H9 (cell line): ENCODE results near the gene PPP1R14C. TPM values are rescaled to one million over a fixed set of nuclear protein-coding genes. Genes with fewer than 3 reads are reported as not detected.

Experiments used
- DNase-seq: peaks from one replicate; pipeline ENCODE4 v3.0.0-alpha.2; 2017
- H2AFZ ChIP-seq: one replicate; pipeline ENCODE4 v1.6.1; 2013; ENCODE audit warnings: mild to moderate bottlenecking, low read length, control low read depth, moderate library complexity
- H2AK5ac ChIP-seq: 2 replicates; pipeline ENCODE4 v1.6.1; 2013; ENCODE audit warnings: low read length, control low read depth, mixed read lengths; ENCODE audit not compliant: insufficient read length
- H2BK120ac ChIP-seq: one replicate; pipeline ENCODE4 v1.6.1; 2013; ENCODE audit warnings: low read depth, mild to moderate bottlenecking, low read length, control low read depth, inconsistent platforms; ENCODE audit not compliant: poor library complexity, severe bottlenecking
- H2BK12ac ChIP-seq: 2 replicates; pipeline ENCODE4 v1.6.1; 2013; ENCODE audit warnings: low read length, control low read depth, mixed read lengths, low read depth; ENCODE audit not compliant: insufficient read length
- H2BK15ac ChIP-seq: 2 replicates; pipeline ENCODE4 v1.6.1; 2013; ENCODE audit warnings: low read depth, low read length, control low read depth
- H2BK20ac ChIP-seq: one replicate; pipeline ENCODE4 v1.6.1; 2013; ENCODE audit warnings: low read depth, mild to moderate bottlenecking, low read length, control low read depth, inconsistent platforms; ENCODE audit not compliant: poor library complexity, severe bottlenecking
- H2BK5ac ChIP-seq: 2 replicates; pipeline ENCODE4 v1.6.1; 2013; ENCODE audit warnings: low read length, control low read depth, mixed read lengths; ENCODE audit not compliant: insufficient read length
- H3K14ac ChIP-seq: 2 replicates; pipeline ENCODE4 v1.6.1; 2013; ENCODE audit warnings: low read length, control low read depth; ENCODE audit not compliant: insufficient read depth
- H3K18ac ChIP-seq: 2 replicates; pipeline ENCODE4 v1.6.1; 2013; ENCODE audit warnings: low read depth, mild to moderate bottlenecking, mixed read lengths, low read length, control low read depth; ENCODE audit not compliant: insufficient read length
- H3K23ac ChIP-seq: 2 replicates; pipeline ENCODE4 v1.6.1; 2013; ENCODE audit warnings: low read length, control low read depth, mixed read lengths, low read depth; ENCODE audit not compliant: insufficient read length
- H3K23me2 ChIP-seq: 2 replicates; pipeline ENCODE4 v1.6.1; 2013; ENCODE audit warnings: low read depth, mild to moderate bottlenecking, mixed read lengths, low read length, control low read depth; ENCODE audit not compliant: insufficient read length, poor library complexity, severe bottlenecking
- H3K27ac ChIP-seq: 2 replicates; pipeline ENCODE4 v1.5.1; 2013; ENCODE audit warnings: low read length, control low read depth, mixed read lengths, low read depth; ENCODE audit not compliant: insufficient read length
- H3K27me3 ChIP-seq: 2 replicates; pipeline ENCODE4 v1.6.1; 2013; ENCODE audit warnings: low read length, control low read depth, inconsistent platforms; ENCODE audit not compliant: insufficient read depth
- H3K4ac ChIP-seq: 2 replicates; pipeline ENCODE4 v1.6.1; 2013; ENCODE audit warnings: low read depth, mild to moderate bottlenecking, control low read depth, inconsistent platforms, low read length, moderate library complexity
- H3K4me1 ChIP-seq: 2 replicates; pipeline ENCODE4 v1.6.1; 2013; ENCODE audit warnings: low read length, control low read depth, inconsistent platforms; ENCODE audit not compliant: insufficient read depth
- H3K4me2 ChIP-seq: 2 replicates; pipeline ENCODE4 v1.6.1; 2013; ENCODE audit warnings: low read length, control low read depth, mixed read lengths; ENCODE audit not compliant: insufficient read length, insufficient read depth
- H3K56ac ChIP-seq: 2 replicates; pipeline ENCODE4 v1.6.1; 2013; ENCODE audit warnings: low read depth, mild to moderate bottlenecking, mixed read lengths, low read length, control low read depth; ENCODE audit not compliant: insufficient read length
- H3K79me1 ChIP-seq: 2 replicates; pipeline ENCODE4 v1.6.1; 2013; ENCODE audit warnings: low read depth, mild to moderate bottlenecking, moderate library complexity, low read length, control low read depth, inconsistent platforms; ENCODE audit not compliant: insufficient read depth, poor library complexity, severe bottlenecking
- H3K79me2 ChIP-seq: 2 replicates; pipeline ENCODE4 v1.6.1; 2013; ENCODE audit warnings: low read length, control low read depth, inconsistent platforms; ENCODE audit not compliant: insufficient read depth
- H3K9ac ChIP-seq: 2 replicates; pipeline ENCODE4 v1.6.1; 2013; ENCODE audit warnings: low read length, control low read depth, mixed read lengths; ENCODE audit not compliant: insufficient read length; ENCODE audit errors: extremely low read depth
- H3K9me3 ChIP-seq: one replicate; pipeline ENCODE4 v1.6.1; 2013; ENCODE audit warnings: low read depth, low read length, inconsistent platforms; ENCODE audit not compliant: control insufficient read depth
- H3T11ph ChIP-seq: one replicate; pipeline ENCODE4 v1.6.1; 2013; ENCODE audit warnings: mild to moderate bottlenecking, low read length, control low read depth, inconsistent platforms
- H4K20me1 ChIP-seq: one replicate; pipeline ENCODE4 v1.6.1; 2013; ENCODE audit not compliant: control insufficient read depth, insufficient read length, insufficient read depth
- H4K5ac ChIP-seq: 2 replicates; pipeline ENCODE4 v1.6.1; 2013; ENCODE audit warnings: low read depth, mild to moderate bottlenecking, mixed read lengths, low read length, control low read depth; ENCODE audit not compliant: insufficient read length
- H4K8ac ChIP-seq: replicated peaks from 2 replicates; pipeline ENCODE4 v1.6.1; 2013; ENCODE audit warnings: low read length, control low read depth, mixed read lengths, low read depth; ENCODE audit not compliant: insufficient read length
- H4K91ac ChIP-seq: 2 replicates; pipeline ENCODE4 v1.6.1; 2013; ENCODE audit warnings: low read depth, mild to moderate bottlenecking, moderate library complexity, mixed read lengths, low read length, control low read depth; ENCODE audit not compliant: insufficient read length
- H3K27ac Mint-ChIP-seq, 3 experiments: 2 replicates in 2 of 3; 3 replicates in 1 of 3; pipeline ENCODE4 v1.8.0; 2020 to 2021; ENCODE audit warnings: mixed read lengths in 3 of 3, mild to moderate bottlenecking in 1 of 3, moderate library complexity in 1 of 3
- H3K27me3 Mint-ChIP-seq: 2 replicates; pipeline ENCODE4 v1.8.0; 2021; ENCODE audit warnings: low read depth, mild to moderate bottlenecking, moderate library complexity, mixed read lengths
- H3K36me3 Mint-ChIP-seq, 3 experiments: 2 replicates in 2 of 3; 3 replicates in 1 of 3; pipeline ENCODE4 v1.8.0; 2020 to 2021; ENCODE audit warnings: low read depth in 3 of 3, mixed read lengths in 3 of 3; ENCODE audit not compliant: insufficient read depth in 1 of 3
- H3K4me1 Mint-ChIP-seq, 2 experiments: 2 replicates each; pipeline ENCODE4 v1.8.0; 2020; ENCODE audit warnings: mixed read lengths in 2 of 2
- H3K4me3 Mint-ChIP-seq, 2 experiments: 2 replicates in 1 of 2; 3 replicates in 1 of 2; pipeline ENCODE4 v1.8.0; 2020 to 2021; ENCODE audit warnings: mild to moderate bottlenecking in 2 of 2, mixed read lengths in 2 of 2, moderate library complexity in 1 of 2
- H3K9me3 Mint-ChIP-seq, 2 experiments: 2 replicates in 1 of 2; 3 replicates in 1 of 2; pipeline ENCODE4 v1.8.0; 2020; ENCODE audit warnings: mild to moderate bottlenecking in 2 of 2, mixed read lengths in 2 of 2, moderate library complexity in 1 of 2
- WGBS: extraction: QIAGEN DNeasy Blood & Tissue Kit; methylation state at CpG from one replicate; pipeline ENCODE4 v1.1.7; 2013; ENCODE audit warnings: missing lambda C conversion rate, low lambda C conversion rate, mixed read lengths; ENCODE audit not compliant: insufficient read length; ENCODE audit errors: extremely low coverage; 5-methylcytosine and 5-hydroxymethylcytosine counted together
- total RNA-seq: library from RNA; stranded (reverse); gene quantifications from 2 replicates; pipeline ENCODE4 v1.2.1, GENCODE V29; 2021
- TF ChIP-seq, protein P1 (sequence below): fragments of 200-600 bp; sonication (generic); conservative IDR thresholded peaks from 3 replicates; pipeline ENCODE4 v1.8.0; 2021; ENCODE audit warnings: antibody characterized with exemption, mild to moderate bottlenecking

The PPP1R14C gene
- total RNA-seq, 1 experiment from 2014 or later = 0.37 TPM

DNA sequence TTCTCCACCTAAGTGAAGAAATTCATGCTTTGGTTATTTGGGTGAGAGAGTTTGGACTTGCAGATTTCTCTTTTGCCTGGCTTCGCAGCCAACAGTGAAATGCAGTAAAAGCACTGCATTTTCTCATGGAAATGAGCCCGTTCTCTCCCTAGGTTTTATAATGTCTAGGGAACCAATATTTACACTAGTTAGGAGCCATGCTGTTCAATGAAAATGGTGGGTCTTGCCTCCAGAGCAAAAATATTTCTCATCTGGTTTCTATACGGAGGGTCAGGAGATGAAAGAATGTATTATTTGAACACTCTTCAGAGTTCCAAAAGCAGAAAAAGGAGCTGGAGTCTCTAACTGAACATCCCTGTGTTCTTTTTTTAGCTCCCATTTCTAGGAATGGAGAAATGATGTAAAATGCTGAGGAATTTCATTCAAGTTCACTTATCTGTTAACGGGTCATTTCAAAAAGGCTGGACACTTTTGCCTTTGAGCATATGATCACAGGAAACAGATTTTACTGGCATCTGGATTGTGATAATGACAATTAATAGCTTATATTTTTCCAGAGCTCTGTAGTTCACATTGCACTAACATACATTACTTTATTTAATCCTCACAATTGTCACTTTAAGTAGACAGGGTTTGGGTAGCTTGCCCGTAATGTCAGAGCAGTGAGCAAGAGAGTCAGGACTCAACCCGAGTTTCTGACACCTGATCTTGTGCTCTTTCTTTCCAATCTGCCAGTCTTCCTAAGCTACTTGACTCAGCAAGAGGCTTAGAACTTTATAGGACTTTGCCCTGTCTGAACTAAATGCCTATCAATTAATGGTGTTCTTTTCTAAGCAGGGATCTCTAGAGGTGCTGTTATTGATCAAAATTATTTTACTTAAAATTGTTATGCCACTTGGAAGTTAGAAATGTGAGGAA lies 78.0 kb downstream of the PPP1R14C start:
- Histone ChIP-seq H3K23me2 (no peaks in the 10 kb centered on the region), H3K23ac (no peak overlapping the region), H3K14ac (no peak overlapping the region), H4K8ac (no peak overlapping the region), H3K18ac (no peak overlapping the region), H3K4ac (no peak overlapping the region), H3K56ac (no peak overlapping the region), H3K9me3 (no peaks in the 10 kb centered on the region), H3T11ph (no peak overlapping the region), H4K5ac (no peak overlapping the region), H2BK120ac (no peak overlapping the region), H3K79me2 (no peaks in the 10 kb centered on the region), H4K20me1 (no peaks in the 10 kb centered on the region), H3K27me3 (no peaks in the 10 kb centered on the region), H2BK20ac (no peak overlapping the region), H3K4me2 (no peak overlapping the region), H2BK15ac (no peak overlapping the region), H3K4me1 (peaks cover 7% of the 10 kb centered on the region), H3K79me1 (no peaks in the 10 kb centered on the region), H4K91ac (no peak overlapping the region), H3K9ac (no peak overlapping the region), H2BK12ac (no peak overlapping the region), H3K27ac (no peak overlapping the region), H2AK5ac (no peak overlapping the region), H2AFZ (no peak overlapping the region), H2BK5ac (no peak overlapping the region)
- TF ChIP-seq, protein P1, sequence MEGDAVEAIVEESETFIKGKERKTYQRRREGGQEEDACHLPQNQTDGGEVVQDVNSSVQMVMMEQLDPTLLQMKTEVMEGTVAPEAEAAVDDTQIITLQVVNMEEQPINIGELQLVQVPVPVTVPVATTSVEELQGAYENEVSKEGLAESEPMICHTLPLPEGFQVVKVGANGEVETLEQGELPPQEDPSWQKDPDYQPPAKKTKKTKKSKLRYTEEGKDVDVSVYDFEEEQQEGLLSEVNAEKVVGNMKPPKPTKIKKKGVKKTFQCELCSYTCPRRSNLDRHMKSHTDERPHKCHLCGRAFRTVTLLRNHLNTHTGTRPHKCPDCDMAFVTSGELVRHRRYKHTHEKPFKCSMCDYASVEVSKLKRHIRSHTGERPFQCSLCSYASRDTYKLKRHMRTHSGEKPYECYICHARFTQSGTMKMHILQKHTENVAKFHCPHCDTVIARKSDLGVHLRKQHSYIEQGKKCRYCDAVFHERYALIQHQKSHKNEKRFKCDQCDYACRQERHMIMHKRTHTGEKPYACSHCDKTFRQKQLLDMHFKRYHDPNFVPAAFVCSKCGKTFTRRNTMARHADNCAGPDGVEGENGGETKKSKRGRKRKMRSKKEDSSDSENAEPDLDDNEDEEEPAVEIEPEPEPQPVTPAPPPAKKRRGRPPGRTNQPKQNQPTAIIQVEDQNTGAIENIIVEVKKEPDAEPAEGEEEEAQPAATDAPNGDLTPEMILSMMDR = no peak
- H3K4me3 Mint-ChIP-seq = no peak overlapping the region
- H3K27ac Mint-ChIP-seq = no peak overlapping the region
- DNase-seq = no peak
- peaks cover 11% of the 10 kb centered on the region for H3K27me3 Mint-ChIP-seq
- peaks cover 0 to 4% of the 10 kb centered on the region in 2 experiments; a peak in 2 of 5 replicates for H3K9me3 Mint-ChIP-seq
- peaks cover 0 to 6% (median 0%) of the 10 kb centered on the region in 3 experiments; a peak in 2 of 7 replicates for H3K36me3 Mint-ChIP-seq
- peaks cover 14 to 18% of the 10 kb centered on the region in 2 experiments for H3K4me1 Mint-ChIP-seq
- no CpG with 5 or more reads among the region's 6 CpGs for WGBS
